Calu3 (cell line): ENCODE measurements around the gene RPS6KC1. TPM values are rescaled to one million over a fixed set of nuclear protein-coding genes. Genes with fewer than 3 reads are reported as not detected.

Source experiments
- BruUV-seq: library from RNA; stranded (reverse); fragments of 400-500 nt; replicated peaks from 2 replicates; lab custom pipeline; 2021; lab: Mats Ljungman, UMichigan
- CTCF ChIA-PET: fragments of 300-600 bp; sonication (Branson Sonifier 250); formaldehyde crosslinking; loops from one replicate; lab custom pipeline; 2022; ENCODE audit warnings: antibody characterized with exemption; lab: Charles Lee
- DNase-seq: peaks from one replicate; pipeline ENCODE4 v3.0.0; 2022
- H3K27ac Mint-ChIP-seq: one replicate; pipeline ENCODE4 v1.8.0; 2022; ENCODE audit warnings: mixed read lengths; ENCODE audit not compliant: unreplicated experiment
- H3K27me3 Mint-ChIP-seq: one replicate; pipeline ENCODE4 v1.8.0; 2022; ENCODE audit warnings: mixed read lengths; ENCODE audit not compliant: unreplicated experiment
- H3K36me3 Mint-ChIP-seq: one replicate; pipeline ENCODE4 v1.8.0; 2022; ENCODE audit warnings: mild to moderate bottlenecking, moderate library complexity, mixed read lengths; ENCODE audit not compliant: insufficient read depth, unreplicated experiment
- H3K4me1 Mint-ChIP-seq: one replicate; pipeline ENCODE4 v1.8.0; 2022; ENCODE audit warnings: mild to moderate bottlenecking, low read depth, mixed read lengths; ENCODE audit not compliant: unreplicated experiment
- H3K4me3 Mint-ChIP-seq: one replicate; pipeline ENCODE4 v1.8.0; 2022; ENCODE audit warnings: mild to moderate bottlenecking, low read depth, moderate library complexity, mixed read lengths; ENCODE audit not compliant: unreplicated experiment
- H3K9me3 Mint-ChIP-seq: one replicate; pipeline ENCODE4 v1.8.0; 2022; ENCODE audit warnings: low read depth, mixed read lengths; ENCODE audit not compliant: unreplicated experiment
- intact Hi-C: fragments of 100-400 bp; cut with micrococcal nuclease; formaldehyde crosslinking; loops from one replicate; pipeline ENCODE4 v1.10.0; 2022; ENCODE audit not compliant: unreplicated experiment
- total RNA-seq: library from RNA; stranded (reverse); gene quantifications from 2 replicates; pipeline ENCODE4 v1.2.3, GENCODE V29; 2022
- TF ChIP-seq, protein P1 (sequence below): fragments of 200-600 bp; IDR thresholded peaks from one replicate; pipeline ENCODE4 v1.8.0; 2022; ENCODE audit warnings: antibody characterized with exemption; ENCODE audit not compliant: unreplicated experiment

RPS6KC1 gene
- total RNA-seq, 1 experiment from 2014 or later: 23.5 TPM

DNA sequence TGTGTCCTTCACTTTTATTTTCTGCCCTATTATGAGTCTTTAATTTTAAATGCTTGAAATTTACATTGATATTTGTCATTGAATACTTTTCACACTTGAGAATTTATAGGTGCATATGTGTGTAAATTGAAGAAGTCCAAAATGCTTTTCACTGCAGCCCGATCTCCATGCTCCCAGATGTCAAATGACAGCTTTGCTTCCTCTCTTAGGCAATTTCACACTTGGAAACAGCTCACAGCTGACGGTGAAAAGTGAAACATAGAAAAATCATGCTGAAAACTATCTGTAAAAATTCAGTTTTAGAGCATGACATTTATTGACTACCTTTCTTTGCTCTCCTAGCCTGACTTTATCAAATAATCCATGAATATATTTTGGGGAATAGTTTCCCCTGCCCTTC is 196.0 kb downstream of the RPS6KC1 start:
- CTCF ChIA-PET: no interaction called here
- Mint-ChIP-seq H3K4me3 (no peak overlapping the region), H3K27ac (no peak overlapping the region), H3K9me3 (no peaks in the 10 kb centered on the region), H3K4me1 (no peaks in the 10 kb centered on the region), H3K27me3 (no peaks in the 10 kb centered on the region), H3K36me3 (no peaks in the 10 kb centered on the region)
- no peak for DNase-seq
- intact Hi-C loops: loop anchor here (10.0 kb wide), 1 partner anchor 318 kb away; no protein-coding TSS in a partner anchor
- no TSS peak for BruUV-seq
- TF ChIP-seq, protein P1, sequence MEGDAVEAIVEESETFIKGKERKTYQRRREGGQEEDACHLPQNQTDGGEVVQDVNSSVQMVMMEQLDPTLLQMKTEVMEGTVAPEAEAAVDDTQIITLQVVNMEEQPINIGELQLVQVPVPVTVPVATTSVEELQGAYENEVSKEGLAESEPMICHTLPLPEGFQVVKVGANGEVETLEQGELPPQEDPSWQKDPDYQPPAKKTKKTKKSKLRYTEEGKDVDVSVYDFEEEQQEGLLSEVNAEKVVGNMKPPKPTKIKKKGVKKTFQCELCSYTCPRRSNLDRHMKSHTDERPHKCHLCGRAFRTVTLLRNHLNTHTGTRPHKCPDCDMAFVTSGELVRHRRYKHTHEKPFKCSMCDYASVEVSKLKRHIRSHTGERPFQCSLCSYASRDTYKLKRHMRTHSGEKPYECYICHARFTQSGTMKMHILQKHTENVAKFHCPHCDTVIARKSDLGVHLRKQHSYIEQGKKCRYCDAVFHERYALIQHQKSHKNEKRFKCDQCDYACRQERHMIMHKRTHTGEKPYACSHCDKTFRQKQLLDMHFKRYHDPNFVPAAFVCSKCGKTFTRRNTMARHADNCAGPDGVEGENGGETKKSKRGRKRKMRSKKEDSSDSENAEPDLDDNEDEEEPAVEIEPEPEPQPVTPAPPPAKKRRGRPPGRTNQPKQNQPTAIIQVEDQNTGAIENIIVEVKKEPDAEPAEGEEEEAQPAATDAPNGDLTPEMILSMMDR: no peak

DNA sequence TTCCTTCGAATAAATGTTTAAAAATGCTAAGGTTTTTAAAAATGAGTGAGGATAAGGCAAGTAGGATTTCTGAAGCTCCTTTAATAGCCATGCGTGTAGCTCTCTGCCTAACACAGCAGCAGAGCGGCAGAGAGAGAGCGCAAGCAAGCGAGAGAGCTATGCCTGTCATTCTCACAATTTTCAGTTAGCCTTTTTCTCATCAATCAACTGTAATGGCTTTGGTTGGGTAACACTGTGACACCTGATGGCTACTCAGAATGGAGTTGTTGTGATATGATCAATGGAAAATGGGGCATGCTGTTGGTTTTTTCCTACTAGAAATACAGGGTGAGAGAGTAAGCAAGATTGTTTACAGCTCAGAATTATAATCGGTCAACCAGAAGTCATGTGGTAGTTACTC is 198.4 kb downstream of the RPS6KC1 start:
- Mint-ChIP-seq H3K27ac (no peak overlapping the region), H3K27me3 (no peaks in the 10 kb centered on the region), H3K4me3 (no peak overlapping the region), H3K4me1 (no peaks in the 10 kb centered on the region), H3K9me3 (no peaks in the 10 kb centered on the region), H3K36me3 (no peaks in the 10 kb centered on the region)
- TF ChIP-seq, protein P1: no peak
- no TSS peak for BruUV-seq
- intact Hi-C loops: loop anchor here (10.0 kb wide), 1 partner anchor 315 kb away; no protein-coding TSS in a partner anchor
- CTCF ChIA-PET: no interaction called here
- no peak for DNase-seq

DNA sequence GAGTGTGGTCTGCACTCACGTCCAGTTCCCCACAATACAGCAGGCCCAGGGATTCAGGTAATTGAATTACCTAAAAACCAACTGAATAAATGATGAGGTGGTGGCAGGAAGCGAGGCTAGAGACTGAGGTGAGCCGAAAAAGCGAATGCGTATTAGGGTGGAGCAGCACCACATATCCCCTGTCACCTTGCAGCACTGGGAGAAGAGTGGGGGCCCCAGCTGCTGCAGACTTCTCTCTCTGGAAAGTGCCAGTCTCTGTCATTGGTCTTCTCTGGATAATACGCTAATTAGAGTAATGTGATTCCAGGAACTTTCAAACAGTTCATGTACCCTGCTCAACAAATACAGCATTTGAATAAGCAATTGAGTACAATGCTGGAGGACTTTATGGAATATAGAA is 199.0 kb downstream of the RPS6KC1 start:
- DNase-seq: no peak
- Mint-ChIP-seq H3K27ac (no peak overlapping the region), H3K27me3 (no peaks in the 10 kb centered on the region), H3K4me1 (no peaks in the 10 kb centered on the region), H3K9me3 (no peaks in the 10 kb centered on the region), H3K36me3 (no peaks in the 10 kb centered on the region), H3K4me3 (no peak overlapping the region)
- TF ChIP-seq, protein P1: no peak
- intact Hi-C loops: no loop called here
- CTCF ChIA-PET: no interaction called here
- no TSS peak for BruUV-seq

DNA sequence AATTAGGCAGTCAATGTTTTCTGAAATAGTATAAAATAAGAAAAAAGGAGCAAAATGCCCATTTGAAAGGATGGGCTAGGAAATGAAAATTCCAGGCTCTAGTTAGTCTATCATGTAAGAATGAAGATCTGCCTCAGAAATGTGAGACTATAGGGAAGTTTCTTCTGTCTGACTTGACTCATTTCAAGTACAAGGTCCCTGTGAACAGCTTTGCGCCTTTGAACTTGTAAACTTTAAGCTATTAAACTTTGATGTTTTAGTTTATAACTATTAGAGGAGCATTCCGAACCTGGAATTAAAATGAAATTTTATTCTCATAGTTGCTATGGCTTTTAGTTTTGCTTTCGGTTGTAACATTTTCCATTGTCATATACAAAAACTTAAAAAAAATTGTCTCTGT is 199.4 kb downstream of the RPS6KC1 start:
- intact Hi-C loops: no loop called here
- Mint-ChIP-seq H3K36me3 (no peaks in the 10 kb centered on the region), H3K9me3 (no peaks in the 10 kb centered on the region), H3K27ac (no peak overlapping the region), H3K4me3 (no peak overlapping the region), H3K27me3 (no peaks in the 10 kb centered on the region), H3K4me1 (no peaks in the 10 kb centered on the region)
- no TSS peak for BruUV-seq
- DNase-seq: no peak
- TF ChIP-seq, protein P1: no peak
- CTCF ChIA-PET: interaction anchor here (1.1 kb wide), 1 partner anchor 41 kb away, joined by 6 read pairs; no protein-coding TSS in a partner anchor
